Smooth muscle cell (in vitro differentiated cells): Measurements from ENCODE around the gene ZFYVE19. TPM values are rescaled to one million over a fixed set of nuclear protein-coding genes. Genes with fewer than 3 reads are reported as not detected.
A peak's percentile ranks its signal among the peaks of the same experiment; 100 is the strongest.
"Not testable (repeated sequence)": the region's sequence is repeated elsewhere in the genome, so short reads cannot be mapped to it uniquely, and the experiment has no call there.

Source experiments
- DNase-seq: peaks from one replicate; lab custom pipeline; 2025; ENCODE audit not compliant: unreplicated experiment; lab: John Stamatoyannopoulos, UW
- H2AFZ ChIP-seq: fragments of 200-600 bp; sonication (generic); 2 replicates; pipeline ENCODE4 v1.6.0; 2016; ENCODE audit warnings: antibody characterized with exemption, low read depth, mild to moderate bottlenecking
- H3F3A ChIP-seq: fragments of 200-600 bp; sonication (generic); 2 replicates; pipeline ENCODE4 v1.6.0; 2017; ENCODE audit warnings: antibody characterized with exemption, low read depth
- H3K27ac ChIP-seq: fragments of 200-600 bp; sonication (generic); 2 replicates; pipeline ENCODE4 v1.5.1; 2016; ENCODE audit warnings: low read depth, mild to moderate bottlenecking
- H3K27me3 ChIP-seq: fragments of 200-600 bp; sonication (generic); 2 replicates; pipeline ENCODE4 v1.6.1; 2016; ENCODE audit warnings: low read depth, mild to moderate bottlenecking
- H3K36me3 ChIP-seq: fragments of 200-600 bp; sonication (generic); 2 replicates; pipeline ENCODE4 v1.5.1; 2016; ENCODE audit warnings: low read depth
- H3K4me1 ChIP-seq: fragments of 200-600 bp; sonication (generic); 2 replicates; pipeline ENCODE4 v1.5.1; 2016; ENCODE audit warnings: low read depth
- H3K4me2 ChIP-seq: fragments of 200-600 bp; sonication (generic); 2 replicates; pipeline ENCODE4 v1.6.0; 2016; ENCODE audit warnings: mild to moderate bottlenecking
- H3K4me3 ChIP-seq: fragments of 200-600 bp; sonication (generic); 2 replicates; pipeline ENCODE4 v1.5.1; 2016; ENCODE audit warnings: mild to moderate bottlenecking
- H3K79me2 ChIP-seq: fragments of 200-600 bp; sonication (generic); 2 replicates; pipeline ENCODE4 v1.6.0; 2016; ENCODE audit warnings: low read depth, mild to moderate bottlenecking
- H3K9ac ChIP-seq: fragments of 200-600 bp; sonication (generic); 2 replicates; pipeline ENCODE4 v1.6.0; 2016; ENCODE audit warnings: low read depth
- H3K9me3 ChIP-seq: fragments of 200-600 bp; sonication (generic); replicated peaks from 2 replicates; pipeline ENCODE4 v1.5.1; 2016; ENCODE audit warnings: low read depth
- H4K20me1 ChIP-seq: fragments of 200-600 bp; sonication (generic); 2 replicates; pipeline ENCODE4 v1.6.0; 2016; ENCODE audit warnings: low read depth
- CTCF ChIP-seq: fragments of 200-600 bp; sonication (generic); IDR thresholded peaks from 2 replicates; pipeline ENCODE4 v1.5.1; 2017; ENCODE audit warnings: borderline replicate concordance, mild to moderate bottlenecking, antibody characterized with exemption; ENCODE audit not compliant: insufficient read depth, poor library complexity, severe bottlenecking
- WGBS: methylation state at CpG from one replicate; pipeline ENCODE4 v1.1.7; 2016; ENCODE audit warnings: low lambda C conversion rate; 5-methylcytosine and 5-hydroxymethylcytosine counted together
- polyA plus RNA-seq: library from polyadenylated mRNA; unstranded; fragments of >200 nt; fragmentation: Nextera tagmentation; extraction: Ambion mirVana; gene quantifications from 2 replicates; pipeline ENCODE4 v1.2.1, GENCODE V29; 2016
- total RNA-seq: library from RNA; depleted of rRNA; stranded (reverse); fragments of >200 nt; gene quantifications from 2 replicates; pipeline ENCODE4 v1.2.3, GENCODE V29; 2014

Gene ZFYVE19
- total and polyA plus RNA-seq, 2 experiments from 2014 or later: 16.5 to 30.1 TPM

DNA sequence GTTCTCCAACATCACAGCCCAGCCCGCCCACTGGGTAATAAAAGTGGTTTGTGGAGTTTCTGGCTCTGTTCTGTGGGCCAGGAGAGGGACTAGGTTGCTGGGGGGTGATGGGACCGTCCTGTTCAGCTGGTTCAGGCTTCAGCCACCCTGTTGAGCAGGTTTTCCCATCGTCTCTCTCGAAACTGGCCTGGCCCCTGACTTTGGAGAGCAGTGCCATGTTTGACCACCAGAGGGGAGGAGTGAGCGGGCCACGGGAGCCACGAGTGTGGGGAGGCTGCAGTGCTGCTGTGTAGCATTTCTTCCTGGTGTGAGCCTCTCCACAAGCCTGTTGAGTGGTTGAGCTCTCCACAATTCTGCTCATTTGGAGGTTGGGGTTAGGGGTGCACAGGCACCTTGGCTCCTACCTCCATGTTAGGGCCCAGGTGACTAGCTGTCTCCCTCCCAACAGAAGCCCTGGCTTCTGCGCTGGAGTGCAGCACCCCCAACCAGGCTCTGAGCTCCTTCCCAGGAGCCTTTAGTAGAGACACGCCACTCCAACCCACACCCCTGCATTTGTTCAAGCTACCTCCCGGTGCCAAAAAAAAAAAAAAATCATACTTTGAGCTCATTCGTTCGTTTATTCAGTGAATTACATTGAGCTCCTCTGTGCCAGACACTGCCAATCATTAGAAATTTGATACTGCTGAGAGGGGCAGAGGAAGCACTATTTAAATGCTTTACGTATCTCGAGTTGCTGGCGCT is 50.9 kb downstream of the ZFYVE19 start:
- 49% methylated on average over 15 of the region's 15 CpGs for WGBS
- H3K9me3 ChIP-seq: no peaks in the 10 kb centered on the region
- no peaks in the 10 kb centered on the region for H3F3A ChIP-seq
- no peak overlapping the region for H2AFZ ChIP-seq
- no peaks in the 10 kb centered on the region for H3K79me2 ChIP-seq
- H3K36me3 ChIP-seq: no peaks in the 10 kb centered on the region
- no peak overlapping the region for H3K4me3 ChIP-seq
- no peaks in the 10 kb centered on the region for H3K27me3 ChIP-seq
- H4K20me1 ChIP-seq: no peaks in the 10 kb centered on the region
- no peaks in the 10 kb centered on the region for H3K4me1 ChIP-seq
- no peak overlapping the region for H3K4me2 ChIP-seq
- peak overlapping the region; percentile 66 for H3K27ac ChIP-seq
- TF ChIP-seq CTCF: peak; percentile 94
- no peak overlapping the region for H3K9ac ChIP-seq
- peak; percentile 61 for DNase-seq

DNA sequence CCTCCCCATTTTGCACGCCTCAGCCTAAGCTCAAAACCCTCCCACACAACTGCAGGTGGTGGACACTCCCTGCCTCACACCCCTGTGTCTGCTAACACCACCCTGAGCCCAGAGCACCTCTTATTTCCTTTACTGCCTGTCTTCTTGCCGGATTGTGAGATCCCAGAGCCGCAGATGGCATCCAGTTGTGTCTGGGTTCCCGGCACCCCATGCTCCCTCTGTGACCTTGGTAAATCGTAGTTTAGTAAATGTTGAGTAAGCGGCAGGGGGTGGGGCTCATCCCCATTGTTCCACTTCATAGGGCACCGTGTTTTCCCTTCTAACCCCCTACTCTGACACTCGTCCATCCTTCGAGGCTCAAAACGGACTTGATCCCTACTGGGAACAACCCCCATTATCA is 51.8 kb downstream of the ZFYVE19 start:
- DNase-seq: no peak
- H3K9ac ChIP-seq: no peak overlapping the region
- H3K9me3 ChIP-seq: no peaks in the 10 kb centered on the region
- H3F3A ChIP-seq: no peaks in the 10 kb centered on the region
- H2AFZ ChIP-seq: no peak overlapping the region
- no peaks in the 10 kb centered on the region for H3K27me3 ChIP-seq
- H3K36me3 ChIP-seq: no peaks in the 10 kb centered on the region
- TF ChIP-seq CTCF: no peak
- H3K4me2 ChIP-seq: no peak overlapping the region
- no peak overlapping the region for H3K4me3 ChIP-seq
- H4K20me1 ChIP-seq: no peaks in the 10 kb centered on the region
- H3K79me2 ChIP-seq: no peaks in the 10 kb centered on the region
- H3K4me1 ChIP-seq: no peaks in the 10 kb centered on the region
- no peak overlapping the region for H3K27ac ChIP-seq
- WGBS: 84% methylated on average over 10 of the region's 10 CpGs

DNA sequence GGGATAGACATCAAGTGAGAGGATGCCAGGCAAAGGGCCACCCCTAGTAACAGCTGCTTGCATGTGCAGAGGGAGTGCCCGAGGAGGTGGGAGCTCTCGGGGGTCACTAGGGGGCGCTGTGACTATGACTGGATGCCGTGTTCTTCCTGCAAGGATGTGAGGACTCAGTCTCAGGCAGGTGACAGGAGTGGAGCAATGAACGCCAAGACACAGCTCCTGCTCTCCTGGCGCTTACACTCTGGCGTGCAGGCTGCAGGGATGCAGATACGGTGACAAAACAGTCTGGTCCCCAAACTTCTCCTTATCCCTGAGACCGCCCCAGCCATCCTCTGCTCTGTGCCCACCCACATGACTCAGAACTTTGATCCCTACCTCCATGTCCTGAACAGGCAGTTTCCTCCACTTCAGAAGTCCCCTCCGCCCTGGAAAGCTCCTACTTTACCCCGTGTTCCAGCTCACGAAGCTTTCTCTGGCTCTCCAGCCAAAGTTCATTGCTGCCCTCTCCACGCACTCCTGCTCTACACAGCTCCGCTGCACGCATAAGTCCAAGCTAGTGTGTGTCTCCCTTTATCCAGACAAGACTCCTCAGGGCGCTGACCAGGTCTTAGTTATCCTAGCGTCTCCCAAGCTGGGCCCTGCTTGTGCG is 52.4 kb downstream of the ZFYVE19 start:
- no peak overlapping the region for H3K9ac ChIP-seq
- H3K4me1 ChIP-seq: no peaks in the 10 kb centered on the region
- no peaks in the 10 kb centered on the region for H4K20me1 ChIP-seq
- no peaks in the 10 kb centered on the region for H3K79me2 ChIP-seq
- H3K4me2 ChIP-seq: no peak overlapping the region
- no peaks in the 10 kb centered on the region for H3F3A ChIP-seq
- H3K27ac ChIP-seq: no peak overlapping the region
- no peaks in the 10 kb centered on the region for H3K36me3 ChIP-seq
- no peak overlapping the region for H3K4me3 ChIP-seq
- H3K9me3 ChIP-seq: no peaks in the 10 kb centered on the region
- peak; percentile 70 for TF ChIP-seq CTCF
- H3K27me3 ChIP-seq: no peaks in the 10 kb centered on the region
- 57% methylated on average over 18 of the region's 18 CpGs for WGBS
- DNase-seq: peak; percentile 31
- no peak overlapping the region for H2AFZ ChIP-seq

GRCh38 chr15:40861147-40861546 is 54.3 kb downstream of the ZFYVE19 start:
- not testable (repeated sequence) for H2AFZ ChIP-seq, H3K9me3 ChIP-seq, H3K27ac ChIP-seq, H3K4me2 ChIP-seq, DNase-seq, H3K9ac ChIP-seq, H3K27me3 ChIP-seq, H3F3A ChIP-seq, H3K36me3 ChIP-seq, H3K4me3 ChIP-seq, H3K4me1 ChIP-seq, H3K79me2 ChIP-seq, H4K20me1 ChIP-seq
- WGBS: 87% methylated on average over 4 of the region's 4 CpGs
